Trophoblast cell (in vitro differentiated cells and primary cell): ENCODE results near the gene OMP.
A peak's percentile ranks its signal among the peaks of the same experiment; 100 is the strongest.

ENCODE experiments used
- DNase-seq, 2 donors: peaks; one replicate each; pipeline ENCODE4 v3.0.0-alpha.2; 2016
- H2AFZ ChIP-seq: 2 replicates; pipeline ENCODE4 v1.6.1; 2013; ENCODE audit warnings: low read length, moderate library complexity, mild to moderate bottlenecking; ENCODE audit not compliant: insufficient read depth, poor library complexity
- H2AK5ac ChIP-seq: 2 replicates; pipeline ENCODE4 v1.6.1; 2013; ENCODE audit warnings: mild to moderate bottlenecking, low read length
- H2BK120ac ChIP-seq: 2 replicates; pipeline ENCODE4 v1.6.1; 2013; ENCODE audit warnings: low read length, mild to moderate bottlenecking, moderate library complexity; ENCODE audit not compliant: insufficient read depth, poor library complexity
- H2BK12ac ChIP-seq: 2 replicates; pipeline ENCODE4 v1.6.1; 2013; ENCODE audit warnings: mild to moderate bottlenecking, low read length, moderate library complexity
- H2BK5ac ChIP-seq: 2 replicates; pipeline ENCODE4 v1.6.1; 2013; ENCODE audit warnings: low read length, low read depth, moderate library complexity, mild to moderate bottlenecking; ENCODE audit not compliant: poor library complexity
- H3K14ac ChIP-seq: 2 replicates; pipeline ENCODE4 v1.6.1; 2013; ENCODE audit warnings: mild to moderate bottlenecking, low read length
- H3K18ac ChIP-seq: 2 replicates; pipeline ENCODE4 v1.6.1; 2013; ENCODE audit warnings: mild to moderate bottlenecking, low read length
- H3K23ac ChIP-seq: 2 replicates; pipeline ENCODE4 v1.6.1; 2013; ENCODE audit warnings: low read length
- H3K27ac ChIP-seq: 2 replicates; pipeline ENCODE4 v1.5.1; 2013; ENCODE audit warnings: low read depth, mild to moderate bottlenecking, inconsistent platforms, low read length, moderate library complexity
- H3K27me3 ChIP-seq: 2 replicates; pipeline ENCODE4 v1.6.1; 2013; ENCODE audit warnings: inconsistent platforms, mild to moderate bottlenecking, low read length, moderate library complexity; ENCODE audit not compliant: insufficient read depth
- H3K36me3 ChIP-seq, 2 experiments: 1 replicate in 1 of 2; 2 replicates in 1 of 2; pipeline ENCODE4 v1.6.1; 2013; ENCODE audit warnings: low read length in 2 of 2, mild to moderate bottlenecking in 2 of 2, moderate library complexity in 1 of 2; ENCODE audit not compliant: insufficient read depth in 2 of 2, control insufficient read depth in 1 of 2
- H3K4ac ChIP-seq: 2 replicates; pipeline ENCODE4 v1.6.1; 2013; ENCODE audit warnings: low read depth, mild to moderate bottlenecking, low read length, moderate library complexity
- H3K4me1 ChIP-seq, 2 experiments: 1 replicate in 1 of 2; 2 replicates in 1 of 2; pipeline ENCODE4 v1.6.1; 2013; ENCODE audit warnings: low read length in 2 of 2, mild to moderate bottlenecking in 2 of 2, moderate library complexity in 1 of 2; ENCODE audit not compliant: insufficient read depth in 2 of 2, control insufficient read depth in 1 of 2
- H3K4me2 ChIP-seq: 2 replicates; pipeline ENCODE4 v1.6.1; 2013; ENCODE audit warnings: inconsistent platforms, mild to moderate bottlenecking, low read length, moderate library complexity
- H3K4me3 ChIP-seq: 2 replicates; pipeline ENCODE4 v1.5.1; 2013; ENCODE audit warnings: mild to moderate bottlenecking, low read depth, low read length, inconsistent platforms
- H3K79me1 ChIP-seq: one replicate; pipeline ENCODE4 v1.6.1; 2013; ENCODE audit warnings: low read length
- H3K79me2 ChIP-seq: 2 replicates; pipeline ENCODE4 v1.6.1; 2013; ENCODE audit warnings: low read length, mild to moderate bottlenecking; ENCODE audit not compliant: control insufficient read depth, insufficient read depth, poor library complexity
- H3K9ac ChIP-seq: 2 replicates; pipeline ENCODE4 v1.6.1; 2013; ENCODE audit warnings: mild to moderate bottlenecking, low read length
- H3K9me3 ChIP-seq: 2 replicates; pipeline ENCODE4 v1.6.1; 2013; ENCODE audit warnings: low read depth, mild to moderate bottlenecking, control low read depth, inconsistent platforms, low read length; ENCODE audit not compliant: insufficient read depth
- H4K12ac ChIP-seq: 2 replicates; pipeline ENCODE4 v1.6.1; 2013; ENCODE audit warnings: low read depth, mild to moderate bottlenecking, low read length, moderate library complexity
- H4K8ac ChIP-seq: 2 replicates; pipeline ENCODE4 v1.6.1; 2013; ENCODE audit warnings: low read depth, mild to moderate bottlenecking, low read length, moderate library complexity
- H4K91ac ChIP-seq: one replicate; pipeline ENCODE4 v1.6.1; 2013; ENCODE audit warnings: low read depth, mild to moderate bottlenecking, low read length, moderate library complexity
- WGBS: extraction: QIAGEN DNeasy Blood & Tissue Kit; methylation state at CpG from one replicate; pipeline ENCODE4 v1.1.7; 2013; ENCODE audit warnings: missing lambda C conversion rate; ENCODE audit not compliant: insufficient read length, insufficient coverage; ENCODE audit errors: extremely low coverage; 5-methylcytosine and 5-hydroxymethylcytosine counted together

Gene OMP

GRCh38 chr11:77129069-77129841 is 26.6 kb downstream of the OMP start:
- H3K23ac ChIP-seq = no peak overlapping the region
- H2AK5ac ChIP-seq = no peak overlapping the region
- no peaks in the 10 kb centered on the region for H3K79me1 ChIP-seq
- no CpG with 5 or more reads among the region's 11 CpGs for WGBS
- no peak overlapping the region for H3K9ac ChIP-seq
- no peak overlapping the region for H3K4me2 ChIP-seq
- H3K14ac ChIP-seq = no peak overlapping the region
- no peak overlapping the region for H2BK120ac ChIP-seq
- H3K27ac ChIP-seq = no peak overlapping the region
- H3K4ac ChIP-seq = no peak overlapping the region
- peaks cover 9 to 10% of the 10 kb centered on the region in 2 experiments for H3K4me1 ChIP-seq
- no peaks in the 10 kb centered on the region for H3K36me3 ChIP-seq
- no peak overlapping the region for H2BK12ac ChIP-seq
- H3K4me3 ChIP-seq = no peak overlapping the region
- no peak overlapping the region for H2BK5ac ChIP-seq
- H4K91ac ChIP-seq = no peak overlapping the region
- H3K79me2 ChIP-seq = no peaks in the 10 kb centered on the region
- H4K12ac ChIP-seq = no peak overlapping the region
- H4K8ac ChIP-seq = no peak overlapping the region
- no peak overlapping the region for H2AFZ ChIP-seq
- H3K27me3 ChIP-seq = no peaks in the 10 kb centered on the region
- no peak for DNase-seq
- H3K9me3 ChIP-seq = no peaks in the 10 kb centered on the region
- H3K18ac ChIP-seq = no peak overlapping the region

GRCh38 chr11:77129842-77130756 is 27.5 kb downstream of the OMP start:
- H2AK5ac ChIP-seq = no peak overlapping the region
- H2BK5ac ChIP-seq = no peak overlapping the region
- no peak overlapping the region for H2BK12ac ChIP-seq
- H3K27me3 ChIP-seq = no peaks in the 10 kb centered on the region
- H3K18ac ChIP-seq = no peak overlapping the region
- no peaks in the 10 kb centered on the region for H3K79me1 ChIP-seq
- no peaks in the 10 kb centered on the region for H3K79me2 ChIP-seq
- no peak overlapping the region for H3K14ac ChIP-seq
- H3K4ac ChIP-seq = no peak overlapping the region
- DNase-seq = peak in 1 of 2 donors; percentile 37
- H3K4me2 ChIP-seq = no peak overlapping the region
- H2BK120ac ChIP-seq = no peak overlapping the region
- no peak overlapping the region for H3K23ac ChIP-seq
- no peak overlapping the region for H4K8ac ChIP-seq
- peaks cover 9 to 10% of the 10 kb centered on the region in 2 experiments for H3K4me1 ChIP-seq
- no peak overlapping the region for H4K91ac ChIP-seq
- no peaks in the 10 kb centered on the region for H3K9me3 ChIP-seq
- H3K9ac ChIP-seq = no peak overlapping the region
- no peak overlapping the region for H4K12ac ChIP-seq
- WGBS = no CpG with 5 or more reads among the region's 11 CpGs
- H3K36me3 ChIP-seq = no peaks in the 10 kb centered on the region
- no peak overlapping the region for H3K27ac ChIP-seq
- H3K4me3 ChIP-seq = no peak overlapping the region
- no peak overlapping the region for H2AFZ ChIP-seq

DNA sequence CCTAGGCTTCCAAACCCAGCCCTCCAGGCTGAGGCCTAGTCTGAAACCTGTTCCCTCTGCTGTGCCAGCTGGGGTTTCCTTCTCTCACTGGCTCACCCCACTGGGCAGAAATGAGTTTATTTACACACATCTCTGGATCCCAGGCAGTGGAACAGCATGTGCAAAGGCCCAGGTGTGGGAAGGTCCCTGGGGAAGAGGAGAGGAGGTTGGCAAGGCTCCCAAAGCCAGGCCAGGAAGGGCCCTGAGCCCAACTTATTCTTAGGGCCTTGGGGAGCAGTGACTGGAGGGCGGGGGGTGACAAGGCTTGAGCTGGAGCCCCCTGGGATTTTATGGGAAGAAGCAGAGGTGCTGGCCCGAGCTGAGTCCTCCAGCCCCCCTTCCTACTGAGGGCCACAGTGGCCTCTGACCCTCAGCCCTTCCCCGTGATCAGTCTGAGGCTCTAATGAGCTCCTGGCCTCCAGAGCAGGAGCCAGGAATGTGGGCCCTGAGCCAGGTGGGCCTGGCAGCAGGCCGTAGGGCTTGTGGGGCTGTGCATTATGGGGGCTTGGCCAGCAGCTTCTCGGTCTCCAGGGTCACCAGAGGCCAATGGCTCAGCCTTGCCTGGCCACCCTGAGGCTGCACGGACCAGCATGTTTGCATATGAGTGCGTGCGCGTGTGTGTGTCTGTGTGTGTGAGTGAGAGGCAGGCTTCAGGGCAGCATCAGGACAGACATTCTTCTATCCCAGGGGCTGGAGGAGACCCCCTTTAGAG is 28.3 kb downstream of the OMP start:
- H4K91ac ChIP-seq = no peak overlapping the region
- no peak overlapping the region for H2BK5ac ChIP-seq
- no peaks in the 10 kb centered on the region for H3K36me3 ChIP-seq
- peaks cover 9 to 10% of the 10 kb centered on the region in 2 experiments for H3K4me1 ChIP-seq
- H3K9ac ChIP-seq = no peak overlapping the region
- WGBS = no CpG with 5 or more reads among the region's 9 CpGs
- no peaks in the 10 kb centered on the region for H3K79me2 ChIP-seq
- H2BK120ac ChIP-seq = no peak overlapping the region
- H3K79me1 ChIP-seq = no peaks in the 10 kb centered on the region
- H3K23ac ChIP-seq = no peak overlapping the region
- H2AFZ ChIP-seq = no peak overlapping the region
- no peak overlapping the region for H2AK5ac ChIP-seq
- no peak overlapping the region for H2BK12ac ChIP-seq
- H3K27me3 ChIP-seq = no peaks in the 10 kb centered on the region
- no peak overlapping the region for H3K4me2 ChIP-seq
- H3K27ac ChIP-seq = no peak overlapping the region
- DNase-seq = peak; percentile 37 to 56
- no peak overlapping the region for H4K8ac ChIP-seq
- no peaks in the 10 kb centered on the region for H3K9me3 ChIP-seq
- no peak overlapping the region for H3K18ac ChIP-seq
- no peak overlapping the region for H3K4ac ChIP-seq
- no peak overlapping the region for H4K12ac ChIP-seq
- no peak overlapping the region for H3K4me3 ChIP-seq
- no peak overlapping the region for H3K14ac ChIP-seq

DNA sequence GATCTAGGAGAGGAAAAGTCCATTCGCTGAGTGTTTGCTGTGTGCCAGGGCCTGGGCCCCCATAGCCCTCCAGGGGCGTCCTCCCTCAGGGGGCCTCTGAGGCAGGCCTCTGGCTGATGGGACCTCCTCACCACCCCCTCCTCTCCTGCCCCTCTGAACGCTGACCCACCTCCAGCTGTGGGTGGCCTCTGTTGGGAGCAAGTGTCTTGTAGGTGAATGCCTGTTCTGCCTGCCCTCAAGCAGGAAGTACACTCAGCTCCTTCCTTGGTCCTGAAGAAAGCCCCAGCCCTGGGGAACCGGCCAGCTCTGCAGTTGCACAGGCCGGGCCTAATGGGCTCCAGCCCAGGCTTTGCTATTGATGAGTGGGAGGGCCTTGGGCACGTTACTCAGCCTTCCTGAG is 28.9 kb downstream of the OMP start:
- H2AFZ ChIP-seq = no peak overlapping the region

More for the DNA sequence above, 28.9 kb downstream of the OMP start:
- Histone ChIP-seq H3K4me1 (peaks cover 9 to 10% of the 10 kb centered on the region in 2 experiments), H4K91ac (no peak overlapping the region), H3K27ac (no peak overlapping the region), H3K36me3 (no peaks in the 10 kb centered on the region), H2BK12ac (no peak overlapping the region), H3K23ac (no peak overlapping the region), H4K8ac (no peak overlapping the region), H3K27me3 (no peaks in the 10 kb centered on the region), H2BK5ac (no peak overlapping the region), H3K79me1 (no peaks in the 10 kb centered on the region), H3K4me2 (no peak overlapping the region), H3K4ac (no peak overlapping the region), H3K14ac (no peak overlapping the region), H3K4me3 (no peak overlapping the region), H3K9me3 (no peaks in the 10 kb centered on the region), H3K9ac (no peak overlapping the region), H3K18ac (no peak overlapping the region), H2AK5ac (no peak overlapping the region), H2BK120ac (no peak overlapping the region), H3K79me2 (no peaks in the 10 kb centered on the region), H4K12ac (no peak overlapping the region)
- WGBS = no CpG with 5 or more reads among the region's 6 CpGs
- DNase-seq = no peak
